MM.1S (cell line): Measurements from ENCODE around the gene STAU1.

Experiments used
- DNase-seq: peaks from one replicate; pipeline ENCODE4 v3.0.0-alpha.2; 2015
- H2AFZ ChIP-seq: fragments of 300-600 bp; sonication (generic); 2 replicates; pipeline ENCODE4 v1.6.0; 2016; ENCODE audit warnings: antibody characterized with exemption, low read length
- H3F3A ChIP-seq: fragments of 300-600 bp; sonication (generic); 2 replicates; pipeline ENCODE4 v1.6.1; 2016; ENCODE audit warnings: mild to moderate bottlenecking, antibody characterized with exemption, low read length, moderate library complexity, mixed read lengths; ENCODE audit not compliant: insufficient read depth
- H3K27ac ChIP-seq: fragments of 300-600 bp; sonication (generic); 2 replicates; pipeline ENCODE4 v1.5.1; 2016; ENCODE audit warnings: mild to moderate bottlenecking, low read length
- H3K27me3 ChIP-seq: fragments of 300-600 bp; sonication (generic); replicated peaks from 2 replicates; pipeline ENCODE4 v1.6.0; 2016; ENCODE audit warnings: low read length; ENCODE audit not compliant: insufficient read depth
- H3K36me3 ChIP-seq: fragments of 300-600 bp; sonication (generic); replicated peaks from 2 replicates; pipeline ENCODE4 v1.6.1; 2016; ENCODE audit warnings: mild to moderate bottlenecking, low read length, mixed read lengths; ENCODE audit not compliant: insufficient read depth
- H3K4me1 ChIP-seq: fragments of 300-600 bp; sonication (generic); 2 replicates; pipeline ENCODE4 v1.6.1; 2016; ENCODE audit warnings: low read length, mixed read lengths
- H3K4me2 ChIP-seq: fragments of 300-600 bp; sonication (generic); 2 replicates; pipeline ENCODE4 v1.6.0; 2016; ENCODE audit warnings: low read depth, low read length
- H3K4me3 ChIP-seq: fragments of 300-600 bp; sonication (generic); 2 replicates; pipeline ENCODE4 v1.5.1; 2016; ENCODE audit warnings: low read length, mixed read lengths
- H3K79me2 ChIP-seq: fragments of 300-600 bp; sonication (generic); 2 replicates; pipeline ENCODE4 v1.6.1; 2016; ENCODE audit warnings: mixed run types, low read length, mixed read lengths
- H3K9ac ChIP-seq: fragments of 300-600 bp; sonication (generic); 2 replicates; pipeline ENCODE4 v1.6.1; 2016; ENCODE audit warnings: low read length, mixed read lengths
- H3K9me2 ChIP-seq: fragments of 300-600 bp; sonication (generic); replicated peaks from 2 replicates; pipeline ENCODE4 v1.6.1; 2016; ENCODE audit warnings: mild to moderate bottlenecking, low read length, mixed read lengths; ENCODE audit not compliant: insufficient read depth
- H3K9me3 ChIP-seq: fragments of 300-600 bp; sonication (generic); replicated peaks from 2 replicates; pipeline ENCODE4 v1.6.1; 2016; ENCODE audit warnings: mild to moderate bottlenecking, low read length, mixed read lengths; ENCODE audit not compliant: insufficient read depth
- H4K20me1 ChIP-seq: fragments of 300-600 bp; sonication (generic); 2 replicates; pipeline ENCODE4 v1.6.1; 2016; ENCODE audit warnings: mild to moderate bottlenecking, low read length, moderate library complexity, mixed read lengths; ENCODE audit not compliant: insufficient read depth
- CTCF ChIP-seq: fragments of 300-600 bp; sonication (generic); IDR thresholded peaks from 2 replicates; pipeline ENCODE4 v1.5.1; 2016; ENCODE audit warnings: antibody characterized with exemption, low read length, mixed read lengths
- EZH2 ChIP-seq: fragments of 300-600 bp; sonication (generic); optimal IDR thresholded peaks from 2 replicates; pipeline ENCODE3; 2017; ENCODE audit warnings: low read depth, mild to moderate bottlenecking, antibody characterized with exemption, low read length, mixed read lengths
- EZH2phosphoT487 ChIP-seq: fragments of 300-600 bp; sonication (generic); IDR thresholded peaks from 2 replicates; pipeline ENCODE4 v1.6.1; 2018; ENCODE audit warnings: antibody characterized with exemption, low read length

Gene STAU1, protein sequence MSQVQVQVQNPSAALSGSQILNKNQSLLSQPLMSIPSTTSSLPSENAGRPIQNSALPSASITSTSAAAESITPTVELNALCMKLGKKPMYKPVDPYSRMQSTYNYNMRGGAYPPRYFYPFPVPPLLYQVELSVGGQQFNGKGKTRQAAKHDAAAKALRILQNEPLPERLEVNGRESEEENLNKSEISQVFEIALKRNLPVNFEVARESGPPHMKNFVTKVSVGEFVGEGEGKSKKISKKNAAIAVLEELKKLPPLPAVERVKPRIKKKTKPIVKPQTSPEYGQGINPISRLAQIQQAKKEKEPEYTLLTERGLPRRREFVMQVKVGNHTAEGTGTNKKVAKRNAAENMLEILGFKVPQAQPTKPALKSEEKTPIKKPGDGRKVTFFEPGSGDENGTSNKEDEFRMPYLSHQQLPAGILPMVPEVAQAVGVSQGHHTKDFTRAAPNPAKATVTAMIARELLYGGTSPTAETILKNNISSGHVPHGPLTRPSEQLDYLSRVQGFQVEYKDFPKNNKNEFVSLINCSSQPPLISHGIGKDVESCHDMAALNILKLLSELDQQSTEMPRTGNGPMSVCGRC

DNA sequence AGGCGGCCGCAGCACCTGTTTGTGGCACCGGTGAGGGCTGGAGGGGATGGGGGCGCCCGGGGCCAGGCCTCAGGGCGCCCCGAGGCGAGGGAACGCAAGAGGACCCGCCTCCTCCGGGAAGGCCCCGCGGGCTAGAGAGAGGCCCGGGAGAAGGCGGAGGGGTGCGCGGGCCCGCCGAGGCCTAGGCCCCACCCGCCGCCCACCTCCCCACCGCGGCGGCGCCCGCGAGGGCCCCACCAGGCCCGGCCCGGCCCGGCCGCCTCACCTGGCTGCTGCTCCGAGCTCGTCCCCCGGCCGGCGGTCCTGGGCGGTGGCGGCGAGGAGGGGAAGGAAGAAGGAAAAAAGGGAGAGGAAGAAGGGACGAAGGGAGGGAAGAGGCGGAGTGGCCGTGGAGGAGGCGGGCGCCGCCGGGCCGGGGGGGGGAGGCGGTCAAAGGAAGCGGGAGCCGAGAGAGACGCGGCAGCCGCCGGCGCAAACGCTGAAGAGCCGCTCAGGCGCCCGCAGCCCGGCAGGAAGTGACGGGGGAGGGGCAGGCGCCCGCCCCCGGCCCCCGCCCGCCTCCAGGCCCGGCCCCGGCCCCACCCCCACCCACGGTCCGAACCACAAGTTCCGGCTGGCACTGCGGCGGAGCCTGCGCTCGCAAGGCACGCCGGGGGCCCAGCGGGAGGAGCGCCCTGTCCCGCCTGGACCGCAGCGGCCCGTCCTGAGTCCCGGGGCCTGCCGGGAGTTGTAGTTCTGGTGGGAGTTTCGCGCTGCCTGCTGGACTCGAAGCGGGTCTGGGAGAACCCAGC, at the start of gene STAU1:
Gene STAU1 (minus strand): TSS at position 484 of the 791 bp plus-strand sequence. CDS start 22,133 bp downstream, outside the sequence.
- no peaks in the 10 kb centered on the region for H3K9me3 ChIP-seq
- H3K36me3 ChIP-seq = no peaks in the 10 kb centered on the region
- H3K27me3 ChIP-seq = no peaks in the 10 kb centered on the region
- peak within 1 kb of the TSS; percentile 66 for H2AFZ ChIP-seq
- DNase-seq = peak; percentile 98
- H3F3A ChIP-seq = peaks cover 24% of the 10 kb centered on the region
- peak within 1 kb of the TSS; percentile 90 for H3K4me3 ChIP-seq
- H3K79me2 ChIP-seq = peaks cover 48% of the 10 kb centered on the region
- no peaks in the 10 kb centered on the region for H3K9me2 ChIP-seq
- H3K4me2 ChIP-seq = peak within 1 kb of the TSS; percentile 87
- TF ChIP-seq EZH2 = no peak
- no peak for TF ChIP-seq EZH2phosphoT487
- no peak for TF ChIP-seq CTCF
- H3K4me1 ChIP-seq = peaks cover 10% of the 10 kb centered on the region
- H3K9ac ChIP-seq = peak within 1 kb of the TSS; percentile 65
- H4K20me1 ChIP-seq = peaks cover 3% of the 10 kb centered on the region; the same call in 1 of the 2 replicates
- peak within 1 kb of the TSS; percentile 44; the same call in 1 of the 2 replicates for H3K27ac ChIP-seq

GRCh38 chr20:49237531-49237930, 49.4 kb upstream of the STAU1 start:
- Histone ChIP-seq H3K79me2 (no peaks in the 10 kb centered on the region), H2AFZ (no peak overlapping the region), H3K4me2 (no peak overlapping the region), H3K4me1 (no peaks in the 10 kb centered on the region), H3K27ac (no peak overlapping the region), H3K9me3 (no peaks in the 10 kb centered on the region), H3K36me3 (peaks cover 3% of the 10 kb centered on the region), H3K9me2 (no peaks in the 10 kb centered on the region), H3K4me3 (no peak overlapping the region), H3K27me3 (no peaks in the 10 kb centered on the region), H3F3A (no peaks in the 10 kb centered on the region), H3K9ac (no peak overlapping the region), H4K20me1 (no peaks in the 10 kb centered on the region)
- TF ChIP-seq EZH2 (no peak), CTCF (no peak), EZH2phosphoT487 (no peak)
- no peak for DNase-seq

DNA sequence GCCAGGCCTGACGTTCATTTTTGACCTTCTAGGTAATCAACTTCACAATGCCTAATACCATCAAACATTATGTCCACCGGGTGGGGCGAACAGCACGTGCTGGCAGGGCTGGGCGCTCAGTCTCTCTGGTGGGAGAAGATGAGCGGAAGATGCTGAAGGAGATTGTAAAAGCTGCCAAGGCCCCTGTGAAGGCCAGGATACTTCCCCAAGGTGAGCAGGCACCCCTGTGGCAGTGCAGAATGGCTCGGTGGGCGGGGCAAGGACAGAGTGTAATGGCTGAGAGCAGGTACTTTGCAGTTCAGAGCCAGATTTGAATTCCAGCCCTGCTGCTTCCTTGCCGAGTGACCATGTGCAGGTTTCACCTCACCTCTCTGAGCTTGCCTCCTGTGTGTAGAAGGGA, 48.2 kb upstream of the STAU1 start:
- Histone ChIP-seq H3K36me3 (peaks cover 3% of the 10 kb centered on the region), H3K9ac (no peak overlapping the region), H3K9me3 (no peaks in the 10 kb centered on the region), H3K4me2 (no peak overlapping the region), H3F3A (no peaks in the 10 kb centered on the region), H2AFZ (no peak overlapping the region), H3K27me3 (no peaks in the 10 kb centered on the region), H3K79me2 (no peaks in the 10 kb centered on the region), H3K27ac (no peak overlapping the region), H3K9me2 (no peaks in the 10 kb centered on the region), H3K4me1 (no peaks in the 10 kb centered on the region), H4K20me1 (no peaks in the 10 kb centered on the region), H3K4me3 (no peak overlapping the region)
- TF ChIP-seq CTCF = no peak
- TF ChIP-seq EZH2 = no peak
- TF ChIP-seq EZH2phosphoT487 = no peak
- no peak for DNase-seq
